Neural progenitor cell (in vitro differentiated cells): Measurements from ENCODE around the gene TMED7. TPM values are rescaled to one million over a fixed set of nuclear protein-coding genes. Genes with fewer than 3 reads are reported as not detected.

Experiments used
- DNase-seq: peaks from one replicate; pipeline ENCODE4 v3.0.0-alpha.2; 2016; ENCODE audit warnings: low spot score
- H2AFZ ChIP-seq: fragments of 200-600 bp; sonication (generic); replicated peaks from 2 replicates; pipeline ENCODE4 v1.6.1; 2016; ENCODE audit warnings: antibody characterized with exemption
- H3F3A ChIP-seq: fragments of 200-600 bp; sonication (generic); 2 replicates; pipeline ENCODE4 v1.6.1; 2016; ENCODE audit warnings: antibody characterized with exemption, low read depth
- H3K27ac ChIP-seq: fragments of 200-600 bp; sonication (generic); 2 replicates; pipeline ENCODE4 v1.5.1; 2016; ENCODE audit warnings: mild to moderate bottlenecking
- H3K27me3 ChIP-seq: fragments of 200-600 bp; sonication (generic); 2 replicates; pipeline ENCODE4 v1.6.1; 2016; ENCODE audit warnings: mild to moderate bottlenecking, moderate library complexity
- H3K36me3 ChIP-seq: fragments of 200-600 bp; sonication (generic); 2 replicates; pipeline ENCODE4 v1.5.1; 2016
- H3K4me1 ChIP-seq: fragments of 200-600 bp; sonication (generic); 2 replicates; pipeline ENCODE4 v1.6.1; 2016; ENCODE audit warnings: mixed run types
- H3K4me2 ChIP-seq: fragments of 200-600 bp; sonication (generic); 2 replicates; pipeline ENCODE4 v1.6.1; 2016
- H3K4me3 ChIP-seq: fragments of 200-600 bp; sonication (generic); 2 replicates; pipeline ENCODE4 v1.5.1; 2016
- H3K79me2 ChIP-seq: fragments of 200-600 bp; sonication (generic); 2 replicates; pipeline ENCODE4 v1.6.1; 2016; ENCODE audit warnings: low read depth
- H3K9ac ChIP-seq: fragments of 200-600 bp; sonication (generic); 2 replicates; pipeline ENCODE4 v1.6.1; 2016
- H3K9me3 ChIP-seq: fragments of 200-600 bp; sonication (generic); 2 replicates; pipeline ENCODE4 v1.5.1; 2016; ENCODE audit warnings: low read depth
- H4K20me1 ChIP-seq: fragments of 200-600 bp; sonication (generic); 2 replicates; pipeline ENCODE4 v1.6.1; 2016; ENCODE audit warnings: low read depth
- H3K27ac Mint-ChIP-seq: 3 replicates; pipeline ENCODE4 v1.8.0; 2021; ENCODE audit warnings: mixed read lengths
- H3K27me3 Mint-ChIP-seq: 2 replicates; pipeline ENCODE4 v1.8.0; 2022; ENCODE audit warnings: low read depth, mild to moderate bottlenecking, inconsistent platforms, moderate library complexity, mixed read lengths; ENCODE audit not compliant: insufficient read depth
- H3K36me3 Mint-ChIP-seq: 3 replicates; pipeline ENCODE4 v1.8.0; 2021; ENCODE audit warnings: mixed read lengths
- H3K4me1 Mint-ChIP-seq: 3 replicates; pipeline ENCODE4 v1.8.0; 2021; ENCODE audit warnings: mixed read lengths
- H3K4me3 Mint-ChIP-seq: 3 replicates; pipeline ENCODE4 v1.8.0; 2021; ENCODE audit warnings: mild to moderate bottlenecking, moderate library complexity, mixed read lengths
- H3K9me3 Mint-ChIP-seq: 3 replicates; pipeline ENCODE4 v1.8.0; 2020; ENCODE audit warnings: mixed read lengths
- EZH2 ChIP-seq: fragments of 200-600 bp; sonication (generic); IDR thresholded peaks from 2 replicates; pipeline ENCODE4 v1.6.1; 2017; ENCODE audit warnings: antibody characterized with exemption, mild to moderate bottlenecking, moderate library complexity
- EZH2phosphoT487 ChIP-seq: fragments of 200-600 bp; sonication (generic); IDR thresholded peaks from 2 replicates; pipeline ENCODE4 v1.6.1; 2017; ENCODE audit warnings: antibody characterized with exemption
- total RNA-seq: library from RNA; depleted of rRNA; stranded (reverse); fragments of >200 nt; gene quantifications from 2 replicates; pipeline ENCODE4 v1.2.3, GENCODE V29; 2015; ENCODE audit warnings: low replicate concordance
- TF ChIP-seq, protein P1 (sequence below): fragments of 200-600 bp; sonication (generic); IDR thresholded peaks from 2 replicates; pipeline ENCODE4 v1.5.1; 2017; ENCODE audit warnings: antibody characterized with exemption, mild to moderate bottlenecking

TMED7 gene
- total RNA-seq, 1 donor from 2014 or later: 112 TPM

DNA sequence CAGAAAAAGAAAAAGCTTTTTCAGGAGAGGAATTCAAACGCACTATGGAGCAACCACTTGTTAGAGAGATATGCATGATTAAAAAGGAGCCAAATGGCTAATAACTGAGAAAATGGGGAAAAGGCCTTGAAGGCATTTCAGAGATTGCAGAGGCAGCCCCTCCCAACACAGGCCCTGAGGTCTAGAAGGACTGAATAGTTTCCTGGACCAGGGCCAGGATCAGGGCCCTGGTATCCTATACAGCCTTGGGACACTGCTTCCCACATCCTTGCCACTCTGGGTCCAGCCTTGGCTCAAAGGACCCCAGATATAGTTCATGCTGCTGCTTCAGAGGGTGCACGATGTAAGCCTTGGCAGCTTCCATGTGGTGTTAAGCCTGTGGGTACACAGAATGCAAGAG lies 60.6 kb downstream of the TMED7 start:
- H3K9ac ChIP-seq: no peak overlapping the region
- no peaks in the 10 kb centered on the region for H3K27me3 ChIP-seq
- no peak overlapping the region for H3K27ac Mint-ChIP-seq
- TF ChIP-seq, protein P1, sequence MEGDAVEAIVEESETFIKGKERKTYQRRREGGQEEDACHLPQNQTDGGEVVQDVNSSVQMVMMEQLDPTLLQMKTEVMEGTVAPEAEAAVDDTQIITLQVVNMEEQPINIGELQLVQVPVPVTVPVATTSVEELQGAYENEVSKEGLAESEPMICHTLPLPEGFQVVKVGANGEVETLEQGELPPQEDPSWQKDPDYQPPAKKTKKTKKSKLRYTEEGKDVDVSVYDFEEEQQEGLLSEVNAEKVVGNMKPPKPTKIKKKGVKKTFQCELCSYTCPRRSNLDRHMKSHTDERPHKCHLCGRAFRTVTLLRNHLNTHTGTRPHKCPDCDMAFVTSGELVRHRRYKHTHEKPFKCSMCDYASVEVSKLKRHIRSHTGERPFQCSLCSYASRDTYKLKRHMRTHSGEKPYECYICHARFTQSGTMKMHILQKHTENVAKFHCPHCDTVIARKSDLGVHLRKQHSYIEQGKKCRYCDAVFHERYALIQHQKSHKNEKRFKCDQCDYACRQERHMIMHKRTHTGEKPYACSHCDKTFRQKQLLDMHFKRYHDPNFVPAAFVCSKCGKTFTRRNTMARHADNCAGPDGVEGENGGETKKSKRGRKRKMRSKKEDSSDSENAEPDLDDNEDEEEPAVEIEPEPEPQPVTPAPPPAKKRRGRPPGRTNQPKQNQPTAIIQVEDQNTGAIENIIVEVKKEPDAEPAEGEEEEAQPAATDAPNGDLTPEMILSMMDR: no peak
- TF ChIP-seq EZH2phosphoT487 (no peak), EZH2 (no peak)
- H3F3A ChIP-seq: no peaks in the 10 kb centered on the region
- no peak for DNase-seq
- no peaks in the 10 kb centered on the region for H3K9me3 ChIP-seq
- no peaks in the 10 kb centered on the region for H3K36me3 Mint-ChIP-seq
- H3K4me1 ChIP-seq: no peaks in the 10 kb centered on the region
- H3K4me3 Mint-ChIP-seq: no peak overlapping the region
- no peaks in the 10 kb centered on the region for H3K4me1 Mint-ChIP-seq
- H4K20me1 ChIP-seq: no peaks in the 10 kb centered on the region
- H2AFZ ChIP-seq: no peak overlapping the region
- H3K9me3 Mint-ChIP-seq: no peaks in the 10 kb centered on the region
- H3K4me2 ChIP-seq: no peak overlapping the region
- H3K4me3 ChIP-seq: no peak overlapping the region
- peaks cover 3% of the 10 kb centered on the region for H3K27me3 Mint-ChIP-seq
- no peaks in the 10 kb centered on the region for H3K79me2 ChIP-seq
- H3K36me3 ChIP-seq: no peaks in the 10 kb centered on the region
- no peak overlapping the region for H3K27ac ChIP-seq

Other genes with a start within 250 kb of the TMED7 start
- gene FEM1C, start 81.3 kb downstream of the TMED7 start, total RNA-seq: 20.2 and 28.7 TPM in 2 replicates
- gene TICAM2, start 23.6 kb downstream of the TMED7 start, total RNA-seq: 0.03 TPM in 1 of 2 replicates, not detected in the other
- gene CDO1, start 190.6 kb upstream of the TMED7 start, total RNA-seq: 18.4 and 21.9 TPM in 2 replicates
- gene ATG12, start 215.5 kb upstream of the TMED7 start, total RNA-seq: 50.4 and 122 TPM in 2 replicates
- gene AP3S1, start 215.9 kb upstream of the TMED7 start, total RNA-seq: 139 and 157 TPM in 2 replicates